HEK293T (cell line): ENCODE measurements around the gene ZFYVE27.

Source experiments
- ARNT ChIP-seq: fragments of 450-650 bp; IDR thresholded peaks from 2 replicates; pipeline ENCODE4 v1.6.1; 2017; ENCODE audit warnings: mild to moderate bottlenecking
- FOXA1 ChIP-seq: fragments of 450-650 bp; IDR thresholded peaks from 2 replicates; pipeline ENCODE4 v1.6.1; 2016; ENCODE audit warnings: mild to moderate bottlenecking
- FOXK2 ChIP-seq: fragments of 450-650 bp; IDR thresholded peaks from 2 replicates; pipeline ENCODE4 v1.6.1; 2016; ENCODE audit warnings: mild to moderate bottlenecking
- FOXM1 ChIP-seq: fragments of 450-650 bp; IDR thresholded peaks from 2 replicates; pipeline ENCODE4 v1.6.1; 2017; ENCODE audit warnings: mild to moderate bottlenecking, borderline replicate concordance
- LEF1 ChIP-seq: fragments of 450-650 bp; IDR thresholded peaks from 2 replicates; pipeline ENCODE4 v1.6.1; 2017; ENCODE audit warnings: mild to moderate bottlenecking, borderline replicate concordance
- SP1 ChIP-seq: fragments of 450-650 bp; IDR thresholded peaks from 2 replicates; pipeline ENCODE4 v1.6.1; 2017
- SUZ12 ChIP-seq: fragments of 450-650 bp; IDR thresholded peaks from 2 replicates; pipeline ENCODE4 v1.6.1; 2016; ENCODE audit warnings: mild to moderate bottlenecking
- TARDBP ChIP-seq: fragments of 450-650 bp; IDR thresholded peaks from 2 replicates; pipeline ENCODE4 v1.6.1; 2016

GRCh38 chr10:97798958-97799610 is 62.2 kb downstream of the ZFYVE27 start:
- TF ChIP-seq ARNT (no peak), FOXA1 (no peak), SUZ12 (no peak), LEF1 (no peak), SP1 (no peak), FOXK2 (no peak), TARDBP (no peak), FOXM1 (no peak)
